HCT116 (cell line): ENCODE data around the gene LNPK. TPM values are rescaled to one million over a fixed set of nuclear protein-coding genes. Genes with fewer than 3 reads are reported as not detected.

Source experiments
- ATAC-seq: fragments of 200-7000 bp; cut with Tn5 transposase; 2 replicates; pipeline ENCODE4 v1.9.1; 2020; ENCODE audit warnings: mild to moderate bottlenecking, moderate library complexity
- BruUV-seq: library from RNA; stranded (reverse); fragments of 400-500 nt; replicated peaks from 2 replicates; lab custom pipeline; 2021; lab: Mats Ljungman, UMichigan
- CTCF ChIA-PET: fragments of 300-600 bp; sonication (Branson Sonifier 250); formaldehyde crosslinking; loops from one replicate; lab custom pipeline; 2021; ENCODE audit warnings: antibody characterized with exemption; lab: Charles Lee
- POLR2A ChIA-PET: fragments of 300-600, 350-600 bp; sonication (Branson Sonifier 250); formaldehyde crosslinking; loops from one replicate; lab custom pipeline; 2021; ENCODE audit warnings: antibody characterized with exemption; lab: Charles Lee
- RAD21 ChIA-PET, 2 experiments: fragments of 300-600 bp; sonication (Branson Sonifier 250); formaldehyde crosslinking; loops; one replicate each; lab custom pipeline; 2023; ENCODE audit warnings: low total read pairs in 2 of 2; ENCODE audit not compliant: uncharacterized antibody in 2 of 2, unreplicated experiment in 2 of 2, low non-redundant PET in 1 of 2; lab: Charles Lee
- DNase-seq: peaks from one replicate; pipeline ENCODE4 v3.0.0-alpha.2; 2010; ENCODE audit warnings: low read depth, low spot score
- H2AFZ ChIP-seq: fragments of 200-600 bp; shearing (Covaris generic), sonication (generic); 2 replicates; pipeline ENCODE4 v1.6.1; 2017; ENCODE audit warnings: low read depth, mixed run types, mixed read lengths, antibody characterized with exemption, low read length; ENCODE audit not compliant: poor library complexity, severe bottlenecking
- H3K27ac ChIP-seq: 2 replicates; pipeline ENCODE4 v1.5.1; 2012; ENCODE audit warnings: low read depth, low read length
- H3K27me3 ChIP-seq: fragments of 200-600 bp; sonication (generic); 2 replicates; pipeline ENCODE4 v1.6.1; 2016; ENCODE audit warnings: mixed run types, low read length, mixed read lengths; ENCODE audit not compliant: insufficient read depth
- H3K36me3 ChIP-seq, 2 experiments: fragments of 200-500 bp in 1 of 2; fragments of 200-600 bp in 1 of 2; sonication (Bioruptor generic) in 1 of 2; sonication (generic) in 1 of 2; 2 replicates each; pipeline versions ENCODE4 v1.5.1 to v1.6.1; 2014 to 2016; ENCODE audit warnings: low read length in 2 of 2, inconsistent platforms in 1 of 2, mixed read lengths in 1 of 2, mixed run types in 1 of 2; ENCODE audit not compliant: insufficient read depth in 2 of 2, control insufficient read depth in 1 of 2
- H3K4me1 ChIP-seq, 2 experiments: fragments of 200-600 bp in 1 of 2; sonication (generic) in 1 of 2; 2 replicates each; pipeline versions ENCODE4 v1.5.1 to v1.6.1; 2012 to 2017; ENCODE audit warnings: low read length in 2 of 2, inconsistent platforms in 1 of 2, mild to moderate bottlenecking in 1 of 2, mixed read lengths in 1 of 2, mixed run types in 1 of 2, moderate library complexity in 1 of 2; ENCODE audit not compliant: insufficient read depth in 2 of 2, control insufficient read depth in 1 of 2
- H3K4me2 ChIP-seq: fragments of 200-600 bp; sonication (generic); 2 replicates; pipeline ENCODE4 v1.6.1; 2017; ENCODE audit warnings: mixed run types, low read length, mixed read lengths
- H3K4me3 ChIP-seq, 2 experiments: fragments of 200-600 bp in 1 of 2; sonication (generic) in 1 of 2; replicated peaks in 1 of 2; 2 replicates each; pipeline ENCODE4 v1.5.1; 2011 to 2016; ENCODE audit warnings: low read length in 2 of 2, control low read depth in 1 of 2, low read depth in 1 of 2, mild to moderate bottlenecking in 1 of 2, mixed read lengths in 1 of 2, mixed run types in 1 of 2
- H3K79me2 ChIP-seq: fragments of 200-600 bp; sonication (generic); 2 replicates; pipeline ENCODE4 v1.6.1; 2017; ENCODE audit warnings: mild to moderate bottlenecking, mixed run types, low read length, moderate library complexity, mixed read lengths; ENCODE audit not compliant: insufficient read depth
- H3K9ac ChIP-seq: fragments of 200-600 bp; sonication (generic); 2 replicates; pipeline ENCODE4 v1.6.1; 2016; ENCODE audit warnings: low read length, mixed read lengths
- H3K9me2 ChIP-seq: fragments of 200-600 bp; sonication (generic), shearing (Covaris generic); 2 replicates; pipeline ENCODE4 v1.6.1; 2017; ENCODE audit warnings: mixed run types, mild to moderate bottlenecking, moderate library complexity; ENCODE audit not compliant: insufficient read depth
- H3K9me3 ChIP-seq, 2 experiments: fragments of 200-500 bp in 1 of 2; fragments of 200-600 bp in 1 of 2; sonication (Bioruptor generic) in 1 of 2; sonication (generic) in 1 of 2; 2 replicates each; pipeline ENCODE4 v1.6.1; 2014 to 2017; ENCODE audit warnings: low read length in 2 of 2, mixed read lengths in 2 of 2, inconsistent platforms in 1 of 2, low read depth in 1 of 2, mild to moderate bottlenecking in 1 of 2, mixed run types in 1 of 2, moderate library complexity in 1 of 2; ENCODE audit not compliant: control insufficient read depth in 1 of 2, insufficient read depth in 1 of 2
- H4K20me1 ChIP-seq: fragments of 200-600 bp; sonication (generic), shearing (Covaris generic); 2 replicates; pipeline ENCODE4 v1.6.1; 2017; ENCODE audit warnings: mixed run types, mild to moderate bottlenecking, moderate library complexity; ENCODE audit not compliant: insufficient read depth
- ELF1 ChIP-seq: IDR thresholded peaks from 2 replicates; pipeline ENCODE4 v1.6.1; 2012; ENCODE audit warnings: low read depth, borderline replicate concordance
- EZH2 ChIP-seq: fragments of 200-600 bp; sonication (generic); IDR thresholded peaks from 2 replicates; pipeline ENCODE4 v1.6.1; 2017; ENCODE audit warnings: antibody characterized with exemption, mixed run types
- FOSL1 ChIP-seq: IDR thresholded peaks from 2 replicates; pipeline ENCODE4 v1.6.1; 2012; ENCODE audit warnings: low read depth
- POLR2A ChIP-seq: IDR thresholded peaks from 2 replicates; pipeline ENCODE4 v1.7.0; 2011; ENCODE audit warnings: borderline replicate concordance; ENCODE audit not compliant: insufficient read depth, insufficient read length; ENCODE audit errors: extremely low read depth
- POLR2AphosphoS5 ChIP-seq: IDR thresholded peaks from 2 replicates; pipeline ENCODE4 v1.6.1; 2011; ENCODE audit warnings: mild to moderate bottlenecking, low read depth, low read length, moderate library complexity
- ZFX ChIP-seq: fragments of 450-650 bp; IDR thresholded peaks from 2 replicates; pipeline ENCODE4 v1.6.1; 2017
- ZNF274 ChIP-seq: fragments of 200-500 bp; sonication (Bioruptor generic); IDR thresholded peaks from 2 replicates; pipeline ENCODE4 v1.6.1; 2014; ENCODE audit warnings: mild to moderate bottlenecking, low read depth, low read length, inconsistent platforms
- intact Hi-C: fragments of 100-400 bp; cut with micrococcal nuclease; formaldehyde crosslinking; loops from 2 replicates; pipeline ENCODE4 v1.10.0; 2022
- total RNA-seq: library from RNA; stranded (reverse); gene quantifications from one replicate; pipeline ENCODE4 v1.2.1, GENCODE V29; 2021; ENCODE audit not compliant: unreplicated experiment
- TF ChIP-seq, protein P1 (sequence below): IDR thresholded peaks from 2 replicates; pipeline ENCODE4 v1.6.1; 2012; ENCODE audit warnings: low read depth
- TF ChIP-seq, protein P2 (sequence below): IDR thresholded peaks from 2 replicates; pipeline ENCODE4 v1.6.1; 2012
- TF ChIP-seq, protein P3 (sequence below): IDR thresholded peaks from 2 replicates; pipeline ENCODE4 v1.6.1; 2011; ENCODE audit warnings: mild to moderate bottlenecking, low read length, moderate library complexity; ENCODE audit not compliant: insufficient replicate concordance; ENCODE audit errors: extremely low read depth

Gene LNPK
- total RNA-seq, 1 experiment from 2014 or later: 22.3 TPM

DNA sequence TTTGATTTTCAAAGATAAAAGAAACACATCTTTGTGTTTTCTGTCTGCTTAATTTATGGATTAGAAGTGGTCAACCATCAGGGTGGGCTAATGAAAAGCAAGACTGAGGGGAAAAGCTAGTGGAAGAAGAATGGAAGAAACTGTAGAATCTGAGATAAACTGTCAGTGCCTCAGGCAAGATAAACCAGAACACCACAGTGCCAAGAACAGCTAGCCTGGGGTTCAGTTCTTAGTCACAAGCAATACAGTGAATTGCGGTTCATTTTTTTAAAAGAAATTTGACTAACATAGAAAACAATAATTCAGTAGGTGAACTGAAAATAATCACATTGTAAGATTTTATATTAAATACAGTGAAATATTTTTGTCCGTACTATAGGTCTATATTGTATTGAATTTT, 22.0 kb upstream of the LNPK start (continued):
- TF ChIP-seq, protein P1, sequence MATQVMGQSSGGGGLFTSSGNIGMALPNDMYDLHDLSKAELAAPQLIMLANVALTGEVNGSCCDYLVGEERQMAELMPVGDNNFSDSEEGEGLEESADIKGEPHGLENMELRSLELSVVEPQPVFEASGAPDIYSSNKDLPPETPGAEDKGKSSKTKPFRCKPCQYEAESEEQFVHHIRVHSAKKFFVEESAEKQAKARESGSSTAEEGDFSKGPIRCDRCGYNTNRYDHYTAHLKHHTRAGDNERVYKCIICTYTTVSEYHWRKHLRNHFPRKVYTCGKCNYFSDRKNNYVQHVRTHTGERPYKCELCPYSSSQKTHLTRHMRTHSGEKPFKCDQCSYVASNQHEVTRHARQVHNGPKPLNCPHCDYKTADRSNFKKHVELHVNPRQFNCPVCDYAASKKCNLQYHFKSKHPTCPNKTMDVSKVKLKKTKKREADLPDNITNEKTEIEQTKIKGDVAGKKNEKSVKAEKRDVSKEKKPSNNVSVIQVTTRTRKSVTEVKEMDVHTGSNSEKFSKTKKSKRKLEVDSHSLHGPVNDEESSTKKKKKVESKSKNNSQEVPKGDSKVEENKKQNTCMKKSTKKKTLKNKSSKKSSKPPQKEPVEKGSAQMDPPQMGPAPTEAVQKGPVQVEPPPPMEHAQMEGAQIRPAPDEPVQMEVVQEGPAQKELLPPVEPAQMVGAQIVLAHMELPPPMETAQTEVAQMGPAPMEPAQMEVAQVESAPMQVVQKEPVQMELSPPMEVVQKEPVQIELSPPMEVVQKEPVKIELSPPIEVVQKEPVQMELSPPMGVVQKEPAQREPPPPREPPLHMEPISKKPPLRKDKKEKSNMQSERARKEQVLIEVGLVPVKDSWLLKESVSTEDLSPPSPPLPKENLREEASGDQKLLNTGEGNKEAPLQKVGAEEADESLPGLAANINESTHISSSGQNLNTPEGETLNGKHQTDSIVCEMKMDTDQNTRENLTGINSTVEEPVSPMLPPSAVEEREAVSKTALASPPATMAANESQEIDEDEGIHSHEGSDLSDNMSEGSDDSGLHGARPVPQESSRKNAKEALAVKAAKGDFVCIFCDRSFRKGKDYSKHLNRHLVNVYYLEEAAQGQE: no peak
- TF ChIP-seq EZH2 (no peak), ZNF274 (no peak), POLR2A (no peak), POLR2AphosphoS5 (no peak)
- TF ChIP-seq, protein P2, sequence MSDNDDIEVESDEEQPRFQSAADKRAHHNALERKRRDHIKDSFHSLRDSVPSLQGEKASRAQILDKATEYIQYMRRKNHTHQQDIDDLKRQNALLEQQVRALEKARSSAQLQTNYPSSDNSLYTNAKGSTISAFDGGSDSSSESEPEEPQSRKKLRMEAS: no peak

DNA sequence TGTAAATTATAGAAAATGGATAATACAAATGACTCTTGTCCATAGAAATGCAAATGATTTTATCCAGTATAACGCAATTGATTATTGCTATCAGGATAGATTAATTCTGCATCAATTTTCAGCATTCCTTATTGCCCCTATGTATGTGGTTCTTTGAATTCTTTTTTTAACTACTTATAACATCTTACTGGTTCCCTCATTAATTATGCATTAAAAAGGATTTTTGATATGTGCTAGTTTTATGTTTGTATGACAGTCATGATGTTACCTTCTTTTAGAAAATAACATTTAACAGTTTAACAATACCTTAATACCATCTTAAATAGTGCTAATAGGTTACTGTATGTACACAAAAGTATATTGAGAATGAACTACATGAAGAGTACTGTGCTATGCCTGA, 20.0 kb upstream of the LNPK start:
- H3K36me3 ChIP-seq: no peaks in the 10 kb centered on the region
- no peak overlapping the region for H3K27ac ChIP-seq
- H3K4me2 ChIP-seq: no peak overlapping the region
- H3K27me3 ChIP-seq: no peaks in the 10 kb centered on the region; the same call in 1 of the 2 replicates
- no peaks in the 10 kb centered on the region for H3K4me1 ChIP-seq
- CTCF ChIA-PET: no interaction called here
- H3K9ac ChIP-seq: no peak overlapping the region
- H4K20me1 ChIP-seq: no peaks in the 10 kb centered on the region
- intact Hi-C loops: no loop called here
- TF ChIP-seq FOSL1 (no peak), POLR2AphosphoS5 (no peak), ZNF274 (no peak), ZFX (no peak), ELF1 (no peak)
- TF ChIP-seq, protein P3, sequence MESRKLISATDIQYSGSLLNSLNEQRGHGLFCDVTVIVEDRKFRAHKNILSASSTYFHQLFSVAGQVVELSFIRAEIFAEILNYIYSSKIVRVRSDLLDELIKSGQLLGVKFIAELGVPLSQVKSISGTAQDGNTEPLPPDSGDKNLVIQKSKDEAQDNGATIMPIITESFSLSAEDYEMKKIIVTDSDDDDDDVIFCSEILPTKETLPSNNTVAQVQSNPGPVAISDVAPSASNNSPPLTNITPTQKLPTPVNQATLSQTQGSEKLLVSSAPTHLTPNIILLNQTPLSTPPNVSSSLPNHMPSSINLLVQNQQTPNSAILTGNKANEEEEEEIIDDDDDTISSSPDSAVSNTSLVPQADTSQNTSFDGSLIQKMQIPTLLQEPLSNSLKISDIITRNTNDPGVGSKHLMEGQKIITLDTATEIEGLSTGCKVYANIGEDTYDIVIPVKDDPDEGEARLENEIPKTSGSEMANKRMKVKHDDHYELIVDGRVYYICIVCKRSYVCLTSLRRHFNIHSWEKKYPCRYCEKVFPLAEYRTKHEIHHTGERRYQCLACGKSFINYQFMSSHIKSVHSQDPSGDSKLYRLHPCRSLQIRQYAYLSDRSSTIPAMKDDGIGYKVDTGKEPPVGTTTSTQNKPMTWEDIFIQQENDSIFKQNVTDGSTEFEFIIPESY: no peak
- TF ChIP-seq, all 23 proteins: peak for 0
- DNase-seq (no peak), ATAC-seq (no peak)
- H3K4me3 ChIP-seq: no peak overlapping the region
- no peaks in the 10 kb centered on the region for H3K9me3 ChIP-seq
- ChIA-PET RAD21 (no interaction called here), POLR2A (no interaction called here)
- no peak overlapping the region for H2AFZ ChIP-seq
- BruUV-seq: no TSS peak
- no peaks in the 10 kb centered on the region for H3K79me2 ChIP-seq
- H3K9me2 ChIP-seq: no peaks in the 10 kb centered on the region
